AG20443 (cell line): Measurements from ENCODE around the gene PDIA6.
"Not testable (repeated sequence)": the region's sequence is repeated elsewhere in the genome, so short reads cannot be mapped to it uniquely, and the experiment has no call there.

Source experiments
- DNase-seq: peaks from one replicate; pipeline ENCODE4 v3.0.0; 2012; ENCODE audit warnings: low spot score, mixed read lengths

PDIA6 gene

GRCh38 chr2:10780821-10781220 lies 31.8 kb downstream of the PDIA6 start:
- not testable (repeated sequence) for DNase-seq

- no peak for DNase-seq
These were observed 32.1 kb downstream of the PDIA6 start for GRCh38 chr2:10780491-10780820.

- DNase-seq, result no peak
These were observed 32.7 kb downstream of the PDIA6 start for GRCh38 chr2:10779776-10780490.

- DNase-seq, result no peak
These were observed 33.9 kb downstream of the PDIA6 start for GRCh38 chr2:10778724-10779115.

GRCh38 chr2:10777842-10778723 lies 34.5 kb downstream of the PDIA6 start:
- DNase-seq, result no peak

GRCh38 chr2:10777111-10777841 lies 35.3 kb downstream of the PDIA6 start:
- DNase-seq, result no peak

- no peak for DNase-seq
These were observed 36.2 kb downstream of the PDIA6 start for GRCh38 chr2:10776231-10776977.

- no peak for DNase-seq
These were observed 36.8 kb downstream of the PDIA6 start for GRCh38 chr2:10775831-10776230.

GRCh38 chr2:10775021-10775780 lies 37.4 kb downstream of the PDIA6 start:
- DNase-seq, result no peak

- no peak for DNase-seq
These were observed 38.2 kb downstream of the PDIA6 start for GRCh38 chr2:10774394-10774793.

GRCh38 chr2:10773821-10774341 lies 38.7 kb downstream of the PDIA6 start:
- no peak for DNase-seq

- no peak for DNase-seq
These were observed 39.7 kb downstream of the PDIA6 start for GRCh38 chr2:10772868-10773215.

- DNase-seq, result no peak
These were observed 40.3 kb downstream of the PDIA6 start for GRCh38 chr2:10772201-10772867.

GRCh38 chr2:10771786-10772185 lies 40.8 kb downstream of the PDIA6 start:
- DNase-seq, result no peak

GRCh38 chr2:10770956-10771750 lies 41.4 kb downstream of the PDIA6 start:
- DNase-seq, result no peak

GRCh38 chr2:10768063-10768507 lies 44.5 kb downstream of the PDIA6 start:
- DNase-seq, result no peak

- DNase-seq, result no peak
These were observed 46.7 kb downstream of the PDIA6 start for GRCh38 chr2:10765914-10766313.

GRCh38 chr2:10765461-10765860 lies 47.1 kb downstream of the PDIA6 start:
- DNase-seq, result no peak

GRCh38 chr2:10764896-10765295 lies 47.7 kb downstream of the PDIA6 start:
- no peak for DNase-seq
